HepG2 (cell line): ENCODE results near the gene UNC13D. TPM values are rescaled to one million over a fixed set of nuclear protein-coding genes. Genes with fewer than 3 reads are reported as not detected.

Experiments
- ARID2 ChIP-seq: sonication (generic); formaldehyde crosslinking; IDR thresholded peaks from 2 replicates; pipeline ENCODE4 v1.8.1; 2022; ENCODE audit warnings: mild to moderate bottlenecking, missing genetic modification reagents, borderline replicate concordance
- ASH2L ChIP-seq: fragments of 300-600, 200-600 bp; sonication (generic); IDR thresholded peaks from 2 replicates; pipeline ENCODE4 v1.7.0; 2017; ENCODE audit warnings: low read depth, mild to moderate bottlenecking, moderate library complexity, mixed read lengths, low read length; ENCODE audit not compliant: insufficient read length
- CHCHD3 ChIP-seq: sonication (generic); formaldehyde crosslinking; IDR thresholded peaks from 2 replicates; pipeline ENCODE4 v1.8.0; 2022; ENCODE audit warnings: mild to moderate bottlenecking, missing genetic modification reagents, moderate library complexity
- GLI4 ChIP-seq: sonication (generic); formaldehyde crosslinking; IDR thresholded peaks from 2 replicates; pipeline ENCODE4 v1.5.1; 2020; ENCODE audit warnings: missing genetic modification reagents, mild to moderate bottlenecking, moderate library complexity, borderline replicate concordance
- HNF4G ChIP-seq, 2 experiments: sonication (generic) in 1 of 2; formaldehyde crosslinking in 1 of 2; IDR thresholded peaks; 2 replicates each; pipeline versions ENCODE4 v1.4.0 to v1.6.1; 2011 to 2020; ENCODE audit warnings: borderline replicate concordance in 2 of 2, low read depth in 2 of 2, mild to moderate bottlenecking in 2 of 2, low read length in 1 of 2, missing genetic modification reagents in 1 of 2, moderate library complexity in 1 of 2
- KAT7 ChIP-seq: IDR thresholded peaks from 2 replicates; pipeline ENCODE4 v1.6.1; 2018; ENCODE audit warnings: borderline replicate concordance, missing compliant biosample characterization
- MAF1 ChIP-seq: sonication (generic); formaldehyde crosslinking; IDR thresholded peaks from 2 replicates; pipeline ENCODE4 v1.5.0; 2020; ENCODE audit warnings: missing genetic modification reagents, borderline replicate concordance
- RBFOX2 ChIP-seq: fragments of 200-400 bp; formaldehyde crosslinking; IDR thresholded peaks from 2 replicates; pipeline ENCODE4 v1.6.1; 2017; ENCODE audit warnings: low read depth, mild to moderate bottlenecking, low read length
- SKI ChIP-seq: fragments of 450-650 bp; IDR thresholded peaks from one replicate; pipeline ENCODE4 v1.6.1; 2018; ENCODE audit warnings: mild to moderate bottlenecking; ENCODE audit not compliant: partially characterized antibody
- SP4 ChIP-seq: sonication (generic); formaldehyde crosslinking; IDR thresholded peaks from 2 replicates; pipeline ENCODE4 v1.8.1; 2023; ENCODE audit warnings: mild to moderate bottlenecking, missing genetic modification reagents
- TRIM24 ChIP-seq: sonication (generic); formaldehyde crosslinking; IDR thresholded peaks from 2 replicates; pipeline ENCODE4 v1.8.0; 2022; ENCODE audit warnings: mild to moderate bottlenecking, missing genetic modification reagents
- ZNF260 ChIP-seq: sonication (generic); formaldehyde crosslinking; IDR thresholded peaks from 2 replicates; pipeline ENCODE4 v1.4.0; 2020; ENCODE audit warnings: missing genetic modification reagents, low read depth, mild to moderate bottlenecking, borderline replicate concordance
- ZNF317 ChIP-seq: sonication (generic); formaldehyde crosslinking; IDR thresholded peaks from 2 replicates; pipeline ENCODE4 v1.5.0; 2020; ENCODE audit warnings: mild to moderate bottlenecking, missing genetic modification reagents
- ZNF691 ChIP-seq: sonication (generic); formaldehyde crosslinking; IDR thresholded peaks from 2 replicates; pipeline ENCODE4 v1.4.0; 2020; ENCODE audit warnings: missing genetic modification reagents, low read depth, mild to moderate bottlenecking, borderline replicate concordance
- polyA plus RNA-seq, 8 experiments: library from polyadenylated mRNA; depleted of rRNA in 3 of 8; stranded (reverse) in 7 of 8; unstranded in 1 of 8; fragments of >200 nt; fragmentation: Illumina TruSeq in 4 of 8; extraction: Trizol in 4 of 8; gene quantifications; 2 replicates each; pipeline versions ENCODE4 v1.2.1 to v1.2.3, GENCODE V29; 2011 to 2016; ENCODE audit warnings: low read depth in 4 of 8, missing spikeins in 1 of 8, mixed read lengths in 1 of 8; ENCODE audit not compliant: insufficient read depth in 1 of 8
- total RNA-seq, 5 experiments: library from RNA; depleted of rRNA; stranded (reverse); fragments of >200 nt; fragmentation: Illumina TruSeq; extraction: Trizol; gene quantifications; 2 replicates each; pipeline ENCODE4 v1.2.3, GENCODE V29; 2016; ENCODE audit warnings: low read depth in 1 of 5
- TF ChIP-seq, protein P1 (sequence below): sonication (generic); formaldehyde crosslinking; IDR thresholded peaks from 2 replicates; pipeline ENCODE4 v1.4.0; 2020; ENCODE audit warnings: mild to moderate bottlenecking, missing genetic modification reagents
- TF ChIP-seq, protein P2 (sequence below): sonication (generic); formaldehyde crosslinking; IDR thresholded peaks from 2 replicates; pipeline ENCODE4 v1.8.0; 2023; ENCODE audit warnings: mild to moderate bottlenecking, missing genetic modification reagents
- TF ChIP-seq, protein P3 (sequence below): sonication (generic); formaldehyde crosslinking; IDR thresholded peaks from 2 replicates; pipeline ENCODE4 v1.4.0; 2020; ENCODE audit warnings: missing genetic modification reagents
- TF ChIP-seq, protein P4 (sequence below): sonication (generic); formaldehyde crosslinking; IDR thresholded peaks from 2 replicates; pipeline ENCODE4 v1.4.0; 2020; ENCODE audit warnings: mild to moderate bottlenecking, missing genetic modification reagents
- TF ChIP-seq, protein P5 (sequence below): sonication (generic); formaldehyde crosslinking; IDR thresholded peaks from 2 replicates; pipeline ENCODE4 v1.5.0; 2020; ENCODE audit warnings: missing genetic modification reagents
- TF ChIP-seq, protein P6 (sequence below): sonication (generic); formaldehyde crosslinking; IDR thresholded peaks from 2 replicates; pipeline ENCODE4 v1.4.0; 2020; ENCODE audit warnings: missing genetic modification reagents, borderline replicate concordance

Gene UNC13D
- total and polyA plus RNA-seq, 2 of the 13 experiments (the other 11 are each of a cell fraction or from before 2014, with no cell fraction given) = 29.7 to 42.7 TPM

- TF ChIP-seq, protein P1, sequence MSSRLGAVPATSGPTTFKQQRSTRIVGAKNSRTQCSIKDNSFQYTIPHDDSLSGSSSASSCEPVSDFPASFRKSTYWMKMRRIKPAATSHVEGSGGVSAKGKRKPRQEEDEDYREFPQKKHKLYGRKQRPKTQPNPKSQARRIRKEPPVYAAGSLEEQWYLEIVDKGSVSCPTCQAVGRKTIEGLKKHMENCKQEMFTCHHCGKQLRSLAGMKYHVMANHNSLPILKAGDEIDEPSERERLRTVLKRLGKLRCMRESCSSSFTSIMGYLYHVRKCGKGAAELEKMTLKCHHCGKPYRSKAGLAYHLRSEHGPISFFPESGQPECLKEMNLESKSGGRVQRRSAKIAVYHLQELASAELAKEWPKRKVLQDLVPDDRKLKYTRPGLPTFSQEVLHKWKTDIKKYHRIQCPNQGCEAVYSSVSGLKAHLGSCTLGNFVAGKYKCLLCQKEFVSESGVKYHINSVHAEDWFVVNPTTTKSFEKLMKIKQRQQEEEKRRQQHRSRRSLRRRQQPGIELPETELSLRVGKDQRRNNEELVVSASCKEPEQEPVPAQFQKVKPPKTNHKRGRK (CRISPR knock-in tag) = no peak
- TF ChIP-seq, protein P2, sequence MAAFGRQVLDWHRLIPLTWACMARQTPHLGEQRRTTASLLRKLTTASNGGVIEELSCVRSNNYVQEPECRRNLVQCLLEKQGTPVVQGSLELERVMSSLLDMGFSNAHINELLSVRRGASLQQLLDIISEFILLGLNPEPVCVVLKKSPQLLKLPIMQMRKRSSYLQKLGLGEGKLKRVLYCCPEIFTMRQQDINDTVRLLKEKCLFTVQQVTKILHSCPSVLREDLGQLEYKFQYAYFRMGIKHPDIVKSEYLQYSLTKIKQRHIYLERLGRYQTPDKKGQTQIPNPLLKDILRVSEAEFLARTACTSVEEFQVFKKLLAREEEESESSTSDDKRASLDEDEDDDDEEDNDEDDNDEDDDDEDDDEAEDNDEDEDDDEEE = peak; percentile 75; the same call in 1 of the 2 replicates
- TF ChIP-seq CHCHD3 (CRISPR knock-in tag) (peak; percentile 75; the same call in 1 of the 2 replicates), ASH2L (no peak), KAT7 (CRISPR knock-in tag) (peak; percentile 87; the same call in 1 of the 2 replicates), ARID2 (CRISPR knock-in tag) (peak; percentile 72; the same call in 1 of the 2 replicates), ZNF260 (CRISPR knock-in tag) (no peak), TRIM24 (no peak), GLI4 (CRISPR knock-in tag) (no peak; the same call in 1 of the 2 replicates), SKI (no peak), MAF1 (CRISPR knock-in tag) (peak; percentile 64; the same call in 1 of the 2 replicates), ZNF317 (no peak), HNF4G (IDR thresholded peaks at IDR 0.05; ENCODE audit: borderline replicate concordance, low read depth, low read length) (no peak), HNF4G (CRISPR knock-in tag; IDR thresholded peaks at IDR 0.05; ENCODE audit: borderline replicate concordance, low read depth) (no peak), SP4 (CRISPR knock-in tag) (no peak; the same call in 1 of the 2 replicates), ZNF691 (peak; percentile 62; the same call in 1 of the 2 replicates), RBFOX2 (peak; percentile 98)
- TF ChIP-seq, protein P3, sequence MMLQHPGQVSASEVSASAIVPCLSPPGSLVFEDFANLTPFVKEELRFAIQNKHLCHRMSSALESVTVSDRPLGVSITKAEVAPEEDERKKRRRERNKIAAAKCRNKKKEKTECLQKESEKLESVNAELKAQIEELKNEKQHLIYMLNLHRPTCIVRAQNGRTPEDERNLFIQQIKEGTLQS = no peak
- TF ChIP-seq, protein P4, sequence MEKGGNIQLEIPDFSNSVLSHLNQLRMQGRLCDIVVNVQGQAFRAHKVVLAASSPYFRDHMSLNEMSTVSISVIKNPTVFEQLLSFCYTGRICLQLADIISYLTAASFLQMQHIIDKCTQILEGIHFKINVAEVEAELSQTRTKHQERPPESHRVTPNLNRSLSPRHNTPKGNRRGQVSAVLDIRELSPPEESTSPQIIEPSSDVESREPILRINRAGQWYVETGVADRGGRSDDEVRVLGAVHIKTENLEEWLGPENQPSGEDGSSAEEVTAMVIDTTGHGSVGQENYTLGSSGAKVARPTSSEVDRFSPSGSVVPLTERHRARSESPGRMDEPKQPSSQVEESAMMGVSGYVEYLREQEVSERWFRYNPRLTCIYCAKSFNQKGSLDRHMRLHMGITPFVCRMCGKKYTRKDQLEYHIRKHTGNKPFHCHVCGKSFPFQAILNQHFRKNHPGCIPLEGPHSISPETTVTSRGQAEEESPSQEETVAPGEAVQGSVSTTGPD (CRISPR knock-in tag) = no peak
- TF ChIP-seq, protein P5, sequence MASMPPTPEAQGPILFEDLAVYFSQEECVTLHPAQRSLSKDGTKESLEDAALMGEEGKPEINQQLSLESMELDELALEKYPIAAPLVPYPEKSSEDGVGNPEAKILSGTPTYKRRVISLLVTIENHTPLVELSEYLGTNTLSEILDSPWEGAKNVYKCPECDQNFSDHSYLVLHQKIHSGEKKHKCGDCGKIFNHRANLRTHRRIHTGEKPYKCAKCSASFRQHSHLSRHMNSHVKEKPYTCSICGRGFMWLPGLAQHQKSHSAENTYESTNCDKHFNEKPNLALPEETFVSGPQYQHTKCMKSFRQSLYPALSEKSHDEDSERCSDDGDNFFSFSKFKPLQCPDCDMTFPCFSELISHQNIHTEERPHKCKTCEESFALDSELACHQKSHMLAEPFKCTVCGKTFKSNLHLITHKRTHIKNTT = 0 out of 2 replicates have a peak, but pooled peaks have one; percentile 67
- TF ChIP-seq, protein P6, sequence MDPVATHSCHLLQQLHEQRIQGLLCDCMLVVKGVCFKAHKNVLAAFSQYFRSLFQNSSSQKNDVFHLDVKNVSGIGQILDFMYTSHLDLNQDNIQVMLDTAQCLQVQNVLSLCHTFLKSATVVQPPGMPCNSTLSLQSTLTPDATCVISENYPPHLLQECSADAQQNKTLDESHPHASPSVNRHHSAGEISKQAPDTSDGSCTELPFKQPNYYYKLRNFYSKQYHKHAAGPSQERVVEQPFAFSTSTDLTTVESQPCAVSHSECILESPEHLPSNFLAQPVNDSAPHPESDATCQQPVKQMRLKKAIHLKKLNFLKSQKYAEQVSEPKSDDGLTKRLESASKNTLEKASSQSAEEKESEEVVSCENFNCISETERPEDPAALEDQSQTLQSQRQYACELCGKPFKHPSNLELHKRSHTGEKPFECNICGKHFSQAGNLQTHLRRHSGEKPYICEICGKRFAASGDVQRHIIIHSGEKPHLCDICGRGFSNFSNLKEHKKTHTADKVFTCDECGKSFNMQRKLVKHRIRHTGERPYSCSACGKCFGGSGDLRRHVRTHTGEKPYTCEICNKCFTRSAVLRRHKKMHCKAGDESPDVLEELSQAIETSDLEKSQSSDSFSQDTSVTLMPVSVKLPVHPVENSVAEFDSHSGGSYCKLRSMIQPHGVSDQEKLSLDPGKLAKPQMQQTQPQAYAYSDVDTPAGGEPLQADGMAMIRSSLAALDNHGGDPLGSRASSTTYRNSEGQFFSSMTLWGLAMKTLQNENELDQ = no peak
Observed at GRCh38 chr17:75877752-75878173, 33.6 kb upstream of the UNC13D start (continued).
